Uterus (tissue), 2 donors: Measurements from ENCODE around the gene MPP7.

Source experiments
- CTCF ChIP-seq, 4 experiments: fragments of 200-600 bp in 2 of 4; fragments of 450-650 bp in 2 of 4; sonication (generic) in 2 of 4; IDR thresholded peaks; one replicate each; pipeline ENCODE4 v1.5.1; 2016 to 2019; ENCODE audit warnings: antibody characterized with exemption in 4 of 4, mild to moderate bottlenecking in 2 of 4, moderate library complexity in 1 of 4
- POLR2A ChIP-seq, 2 donors: fragments of 450-650 bp; IDR thresholded peaks; one replicate each; pipeline ENCODE4 v1.6.1; 2016; ENCODE audit warnings: antibody characterized with exemption in 2 of 2, mild to moderate bottlenecking in 1 of 2, moderate library complexity in 1 of 2

GRCh38 chr10:28314211-28314610 lies 11.3 kb upstream of the MPP7 start:
- no peak for TF ChIP-seq CTCF (IDR thresholded peaks at IDR 0.05)
- no peak for TF ChIP-seq POLR2A (IDR thresholded peaks at IDR 0.05)
